ENCODE measurements around the gene LTB4R.
A peak's percentile ranks its signal among the peaks of the same experiment; 100 is the strongest.

LTB4R gene

GRCh38 chr14:24279301-24280186 lies 31.8 kb upstream of the LTB4R start:
- peak; percentile 26 to 38 for DNase-seq

- no peak for DNase-seq
These were observed 30.4 kb upstream of the LTB4R start for GRCh38 chr14:24280797-24281460.

GRCh38 chr14:24281636-24282035 lies 29.7 kb upstream of the LTB4R start:
- peak in 1 of 2 experiments; percentile 2 for DNase-seq

GRCh38 chr14:24282736-24283135 lies 28.6 kb upstream of the LTB4R start:
- no peak for DNase-seq

- no peak for DNase-seq
These were observed 27.4 kb upstream of the LTB4R start for GRCh38 chr14:24283796-24284460.

GRCh38 chr14:24284501-24285035 lies 26.7 kb upstream of the LTB4R start:
- DNase-seq = no peak

- no peak for DNase-seq
These were observed 26.0 kb upstream of the LTB4R start for GRCh38 chr14:24285351-24285750.

- no peak for DNase-seq
These were observed 24.3 kb upstream of the LTB4R start for GRCh38 chr14:24286996-24287395.

- no peak for DNase-seq
These were observed 21.5 kb upstream of the LTB4R start for GRCh38 chr14:24289649-24290280.

- no peak for DNase-seq
These were observed 20.6 kb upstream of the LTB4R start for GRCh38 chr14:24290746-24291145.

- no peak for DNase-seq
These were observed 19.7 kb upstream of the LTB4R start for GRCh38 chr14:24291446-24292117.

GRCh38 chr14:24292118-24292807 lies 19.0 kb upstream of the LTB4R start:
- DNase-seq = no peak

- DNase-seq = no peak
These were observed 17.8 kb upstream of the LTB4R start for GRCh38 chr14:24293525-24293924.

- peak; percentile 59 to 66 for DNase-seq
These were observed 14.8 kb upstream of the LTB4R start for GRCh38 chr14:24296341-24297157.

GRCh38 chr14:24297190-24297964 lies 13.9 kb upstream of the LTB4R start:
- DNase-seq = peak; percentile 36 to 39

- DNase-seq = no peak
These were observed 12.4 kb upstream of the LTB4R start for GRCh38 chr14:24298892-24299254.

- peak; percentile 72 to 84 for DNase-seq
These were observed 11.8 kb upstream of the LTB4R start, which contains the start of the genes DHRS1 and NOP9 for GRCh38 chr14:24299255-24300191. Gene DHRS1, minus strand, starts transcription at chr14:24299780. Its CDS starts 674 bp downstream, at chr14:24299106. Gene NOP9, plus strand, starts transcription at chr14:24299850. Its CDS starts 105 bp downstream, at chr14:24299955.

GRCh38 chr14:24300326-24300980 lies 10.8 kb upstream of the LTB4R start:
- DNase-seq = no peak

Measured in AML-193 (cell line).